H1 (cell line): Measurements from ENCODE around the gene MBD3L2B. TPM values are rescaled to one million over a fixed set of nuclear protein-coding genes. Genes with fewer than 3 reads are reported as not detected.

Source experiments
- CTCF ChIA-PET: fragments of 300-600 bp; sonication (Branson Sonifier 250); formaldehyde crosslinking; loops from one replicate; lab custom pipeline; 2021; ENCODE audit not compliant: partially characterized antibody; lab: Charles Lee
- POLR2A ChIA-PET: fragments of 300-600 bp; sonication (Branson Sonifier 250); formaldehyde crosslinking; loops from one replicate; lab custom pipeline; 2021; ENCODE audit warnings: inconsistent platforms; ENCODE audit not compliant: partially characterized antibody; lab: Charles Lee
- DNase-seq, 2 experiments: peaks; one replicate each; pipeline versions ENCODE4 v3.0.0 to v3.0.0-alpha.2; 2010 to 2022; ENCODE audit warnings: low spot score in 2 of 2, low read depth in 1 of 2, mixed read lengths in 1 of 2
- FAIRE-seq: peaks from 2 replicates; lab custom pipeline; 2011; peaks lifted over from hg19 to GRCh38; lab: Jason Lieb, UNC
- H2AFZ ChIP-seq: 2 replicates; pipeline ENCODE4 v1.8.1; 2012; ENCODE audit warnings: low read length, inconsistent platforms
- H2AK5ac ChIP-seq: 2 replicates; pipeline ENCODE4 v1.6.1; 2013; ENCODE audit warnings: low read depth, low read length
- H2BK120ac ChIP-seq: replicated peaks from 2 replicates; pipeline ENCODE3; 2013; ENCODE audit warnings: low read depth, low read length, inconsistent platforms
- H2BK12ac ChIP-seq: 2 replicates; pipeline ENCODE4 v1.6.1; 2013; ENCODE audit warnings: low read depth, low read length
- H2BK15ac ChIP-seq: 2 replicates; pipeline ENCODE4 v1.6.1; 2013; ENCODE audit warnings: low read length
- H2BK20ac ChIP-seq: 2 replicates; pipeline ENCODE4 v1.6.1; 2013; ENCODE audit warnings: low read length
- H2BK5ac ChIP-seq: 2 replicates; pipeline ENCODE4 v1.6.1; 2013; ENCODE audit warnings: low read depth, low read length
- H3K14ac ChIP-seq: 2 replicates; pipeline ENCODE4 v1.6.1; 2013; ENCODE audit warnings: inconsistent platforms; ENCODE audit not compliant: insufficient read length
- H3K18ac ChIP-seq: 2 replicates; pipeline ENCODE4 v1.6.1; 2013; ENCODE audit warnings: low read length; ENCODE audit errors: extremely low read depth
- H3K23ac ChIP-seq: 2 replicates; pipeline ENCODE4 v1.6.1; 2013; ENCODE audit warnings: inconsistent platforms; ENCODE audit not compliant: insufficient read length
- H3K23me2 ChIP-seq: 2 replicates; pipeline ENCODE4 v1.6.1; 2013; ENCODE audit warnings: low read depth, low read length
- H3K27ac ChIP-seq: 2 replicates; pipeline ENCODE4 v1.6.1; 2011; ENCODE audit warnings: low read depth, low read length, inconsistent platforms
- H3K27me3 ChIP-seq, 4 experiments: replicated peaks in 1 of 4; 1 replicate in 1 of 4; 2 replicates in 3 of 4; pipeline versions ENCODE4 v1.6.1 to v1.8.1; 2011 to 2013; ENCODE audit warnings: low read length in 3 of 4, mild to moderate bottlenecking in 3 of 4, inconsistent platforms in 2 of 4, mixed read lengths in 2 of 4, moderate library complexity in 1 of 4; ENCODE audit not compliant: control insufficient read depth in 3 of 4, insufficient read depth in 3 of 4; ENCODE audit errors: extremely low read depth in 1 of 4
- H3K36me3 ChIP-seq, 4 experiments: 2 replicates each; pipeline versions ENCODE4 v1.6.1 to v1.8.1; 2011 to 2013; ENCODE audit warnings: mild to moderate bottlenecking in 4 of 4, low read length in 3 of 4, moderate library complexity in 2 of 4, control low read depth in 1 of 4, inconsistent platforms in 1 of 4; ENCODE audit not compliant: insufficient read depth in 4 of 4, control insufficient read depth in 2 of 4
- H3K4ac ChIP-seq: replicated peaks from 2 replicates; pipeline ENCODE3; 2013; ENCODE audit warnings: low read length, low read depth, mixed read lengths, inconsistent platforms; ENCODE audit not compliant: insufficient read length
- H3K4me1 ChIP-seq, 4 experiments: replicated peaks in 1 of 4; 1 replicate in 1 of 4; 2 replicates in 3 of 4; pipeline versions ENCODE4 v1.6.1 to v1.8.1; 2011 to 2013; ENCODE audit warnings: low read length in 3 of 4, inconsistent platforms in 2 of 4, mixed read lengths in 1 of 4; ENCODE audit not compliant: insufficient read depth in 4 of 4, control insufficient read depth in 3 of 4
- H3K4me2 ChIP-seq, 2 experiments: 2 replicates each; pipeline versions ENCODE4 v1.6.1 to v1.8.1; 2011 to 2013; ENCODE audit warnings: low read depth in 2 of 2, low read length in 2 of 2, control low read depth in 1 of 2, inconsistent platforms in 1 of 2, mild to moderate bottlenecking in 1 of 2; ENCODE audit not compliant: insufficient read depth in 1 of 2
- H3K4me3 ChIP-seq, 4 experiments: fragments of 200-600, 300-600 bp in 1 of 4; sonication (generic), shearing (Covaris generic), sonication (Bioruptor Twin) in 1 of 4; 2 replicates each; pipeline versions ENCODE4 v1.5.1 to v1.8.1; 2011 to 2016; ENCODE audit warnings: low read length in 4 of 4, low read depth in 3 of 4, control low read depth in 2 of 4, inconsistent platforms in 2 of 4, mild to moderate bottlenecking in 2 of 4, mixed read lengths in 1 of 4, moderate library complexity in 1 of 4; ENCODE audit not compliant: insufficient read depth in 2 of 4; ENCODE audit errors: extremely low read depth in 1 of 4
- H3K56ac ChIP-seq: replicated peaks from 2 replicates; pipeline ENCODE3; 2013; ENCODE audit warnings: low read depth, mild to moderate bottlenecking, mixed read lengths, low read length, inconsistent platforms; ENCODE audit not compliant: insufficient read length
- H3K79me1 ChIP-seq: 2 replicates; pipeline ENCODE4 v1.6.1; 2013; ENCODE audit warnings: low read depth, low read length, control low read depth
- H3K79me2 ChIP-seq, 2 experiments: 2 replicates each; pipeline versions ENCODE4 v1.6.1 to v1.8.1; 2012 to 2013; ENCODE audit warnings: low read length in 2 of 2, mild to moderate bottlenecking in 2 of 2, inconsistent platforms in 1 of 2; ENCODE audit not compliant: insufficient read depth in 2 of 2, control insufficient read depth in 1 of 2
- H3K9ac ChIP-seq, 4 experiments: replicated peaks in 1 of 4; 1 replicate in 1 of 4; 2 replicates in 3 of 4; pipeline versions ENCODE4 v1.6.1 to v1.8.1; 2011 to 2013; ENCODE audit warnings: low read depth in 3 of 4, low read length in 3 of 4, control low read depth in 2 of 4, mild to moderate bottlenecking in 2 of 4, moderate library complexity in 2 of 4, inconsistent platforms in 1 of 4; ENCODE audit errors: extremely low read depth in 1 of 4
- H3K9me3 ChIP-seq, 2 experiments: 2 replicates each; pipeline versions ENCODE4 v1.6.1 to v1.8.1; 2012 to 2013; ENCODE audit warnings: mild to moderate bottlenecking in 2 of 2, moderate library complexity in 2 of 2, control low read depth in 1 of 2, inconsistent platforms in 1 of 2, low read depth in 1 of 2, low read length in 1 of 2, mixed read lengths in 1 of 2; ENCODE audit not compliant: insufficient read depth in 2 of 2
- H4K20me1 ChIP-seq, 2 experiments: replicated peaks in 1 of 2; 2 replicates each; pipeline versions ENCODE3 to v1.8.1; 2011 to 2013; ENCODE audit warnings: inconsistent platforms in 2 of 2, low read length in 2 of 2, mild to moderate bottlenecking in 1 of 2; ENCODE audit not compliant: insufficient read depth in 2 of 2, control insufficient read depth in 1 of 2
- H4K5ac ChIP-seq: 2 replicates; pipeline ENCODE4 v1.6.1; 2013; ENCODE audit warnings: low read length, low read depth, mixed read lengths, inconsistent platforms; ENCODE audit not compliant: insufficient read length
- H4K8ac ChIP-seq: 2 replicates; pipeline ENCODE4 v1.8.0; 2013; ENCODE audit warnings: mild to moderate bottlenecking, moderate library complexity, low read length, inconsistent platforms; ENCODE audit not compliant: insufficient read depth; ENCODE audit errors: extremely low read depth
- H4K91ac ChIP-seq: replicated peaks from 2 replicates; pipeline ENCODE3; 2013; ENCODE audit warnings: low read length, mixed read lengths, inconsistent platforms; ENCODE audit not compliant: insufficient read length
- CEBPB ChIP-seq: IDR thresholded peaks from 2 replicates; pipeline ENCODE4 v1.6.1; 2012; ENCODE audit warnings: low read depth, low read length
- FOSL1 ChIP-seq: IDR thresholded peaks from 2 replicates; pipeline ENCODE4 v1.6.1; 2011; ENCODE audit warnings: mild to moderate bottlenecking, low read depth, low read length, moderate library complexity; ENCODE audit not compliant: insufficient read depth
- GTF2F1 ChIP-seq: IDR thresholded peaks from 2 replicates; pipeline ENCODE4 v1.6.1; 2012; ENCODE audit warnings: low read depth, low read length, improper control_type of control experiment, borderline replicate concordance
- JUN ChIP-seq: IDR thresholded peaks from 2 replicates; pipeline ENCODE4 v1.6.1; 2011; ENCODE audit warnings: low read depth, mild to moderate bottlenecking, improper control_type of control experiment, low read length
- NRF1 ChIP-seq: IDR thresholded peaks from 2 replicates; pipeline ENCODE4 v1.6.1; 2011; ENCODE audit warnings: mild to moderate bottlenecking, low read depth, low read length, improper control_type of control experiment
- YY1 ChIP-seq: IDR thresholded peaks from 2 replicates; pipeline ENCODE4 v1.6.1; 2011; ENCODE audit warnings: low read depth, mild to moderate bottlenecking, low read length
- WGBS, 2 experiments: shearing (Covaris generic) in 1 of 2; methylation state at CpG; one replicate each; pipeline versions ENCODE4 v1.1.6 to v1.1.7; 2013 to 2015; ENCODE audit warnings: low lambda C conversion rate in 2 of 2, mixed read lengths in 2 of 2, inconsistent platforms in 1 of 2, low coverage in 1 of 2, missing lambda C conversion rate in 1 of 2; ENCODE audit not compliant: insufficient replicate concordance in 2 of 2, insufficient coverage in 1 of 2, insufficient read length in 1 of 2; ENCODE audit errors: extremely low coverage in 1 of 2, missing lambda C conversion rate in 1 of 2; 5-methylcytosine and 5-hydroxymethylcytosine counted together
- polyA plus RNA-seq, 7 experiments: library from polyadenylated mRNA; depleted of rRNA in 3 of 7; stranded (reverse) in 5 of 7; unstranded in 2 of 7; fragments of >200 nt in 5 of 7; fragments of 200-250 nt in 2 of 7; gene quantifications; 1 replicate in 5 of 7; 2 replicates in 1 of 7; 4 replicates in 1 of 7; pipeline versions ENCODE4 v1.2.1 to v1.2.3, GENCODE V29; 2011 to 2013; ENCODE audit warnings: missing spikeins in 2 of 7, mixed read lengths in 2 of 7
- total RNA-seq: library from RNA; stranded (reverse); fragmentation: NEBNext Ultra II Directional; extraction: Animal tissue kit (Norgen Biotek cat#: 25700); gene quantifications from 2 replicates; pipeline ENCODE4 v1.2.1, GENCODE V29; 2021

MBD3L2B gene
- total and polyA plus RNA-seq, 2 of the 8 experiments (the other 6 are each of a cell fraction or from before 2014, with no cell fraction given) = not detected

GRCh38 chr19:7068599-7068998, 47.4 kb upstream of the MBD3L2B start:
- no peak for TF ChIP-seq JUN
- no peak for TF ChIP-seq NRF1
- no peak for TF ChIP-seq FOSL1
- no peak for TF ChIP-seq GTF2F1
- no peak for TF ChIP-seq CEBPB
- no peak for TF ChIP-seq YY1
- TF ChIP-seq, all 59 proteins: peak for 0
- no peak for FAIRE-seq
- POLR2A ChIA-PET = interaction anchor here (0.9 to 1.8 kb wide), 4 partner anchors 16 to 316 kb away, joined by 3 to 8 read pairs (median 4); no protein-coding TSS in a partner anchor

More at GRCh38 chr19:7068599-7068998, 47.4 kb upstream of the MBD3L2B start:
- peak overlapping the region; percentile 84 for H2AFZ ChIP-seq
- H3K9ac ChIP-seq = no peak overlapping the region
- H3K9me3 ChIP-seq = peaks cover 6 to 15% of the 10 kb centered on the region in 2 experiments; a peak in 2 of 4 replicates
- no peak overlapping the region for H3K18ac ChIP-seq
- H4K5ac ChIP-seq = no peak overlapping the region
- no peak overlapping the region for H2BK120ac ChIP-seq
- WGBS, 2 experiments = 73% methylated on average over 6 of the region's 6 CpGs; no CpG with 5 or more reads in 1 of the 2 experiments
- CTCF ChIA-PET = interaction anchor here (0.5 to 1.1 kb wide), 2 partner anchors 312 to 1452 kb away, joined by 3 to 4 read pairs; no protein-coding TSS in a partner anchor
- H3K14ac ChIP-seq = no peak overlapping the region
- H3K4me2 ChIP-seq = peak overlapping the region; percentile 45 to 66; a peak in 3 of 4 replicates
- H3K4me1 ChIP-seq = no peaks in the 10 kb centered on the region
- H3K23ac ChIP-seq = no peak overlapping the region
- H4K8ac ChIP-seq = no peak overlapping the region
- no peak overlapping the region for H3K27ac ChIP-seq
- H2AK5ac ChIP-seq = no peak overlapping the region
- H2BK15ac ChIP-seq = no peak overlapping the region
- H2BK12ac ChIP-seq = no peak overlapping the region
- H3K4me3 ChIP-seq = peak overlapping the region in 3 of 4 experiments; percentile 13 to 95 (median 17); a peak in 3 of 8 replicates
- no peak overlapping the region for H3K56ac ChIP-seq
- H3K4ac ChIP-seq = no peak overlapping the region
- no peak overlapping the region for H4K91ac ChIP-seq
- H2BK20ac ChIP-seq = no peak overlapping the region
- peaks cover 0 to 8% of the 10 kb centered on the region in 2 experiments; a peak in 2 of 4 replicates for H3K79me2 ChIP-seq
- peaks cover 2% of the 10 kb centered on the region; the same call in 1 of the 2 replicates for H3K23me2 ChIP-seq
- no peak for DNase-seq
- H2BK5ac ChIP-seq = no peak overlapping the region
- H3K36me3 ChIP-seq = peaks cover 5 to 12% (median 10%) of the 10 kb centered on the region in 4 experiments; a peak in 7 of 8 replicates
- H3K27me3 ChIP-seq = no peaks in the 10 kb centered on the region
- H3K79me1 ChIP-seq = no peaks in the 10 kb centered on the region
- H4K20me1 ChIP-seq = no peaks in the 10 kb centered on the region
